HG03095 (cell line): ENCODE data around the gene ETFB.
"Not testable (repeated sequence)": the region's sequence is repeated elsewhere in the genome, so short reads cannot be mapped to it uniquely, and the experiment has no call there.

Experiments used
- ATAC-seq: cut with Tn5 transposase; IDR thresholded peaks from one replicate; pipeline ENCODE4 v1.9.1; 2021; ENCODE audit warnings: moderate library complexity; ENCODE audit not compliant: unreplicated experiment

ETFB gene

GRCh38 chr19:51365965-51366388 is at the start of gene ETFB:
TSS of gene ETFB (minus strand) at chr19:51366388. CDS start at chr19:51366326, 62 bp downstream.
- no peak for ATAC-seq

GRCh38 chr19:51415187-51415586 is 49.0 kb upstream of the ETFB start:
- ATAC-seq, result no peak

- ATAC-seq, result no peak
These were observed 45.0 kb upstream of the ETFB start for GRCh38 chr19:51410950-51411748.

GRCh38 chr19:51407511-51408131 is 41.4 kb upstream of the ETFB start:
- ATAC-seq, result no peak

GRCh38 chr19:51402117-51402516 is 35.9 kb upstream of the ETFB start:
- ATAC-seq, result no peak

GRCh38 chr19:51399936-51400335 is 33.7 kb upstream of the ETFB start:
- not testable (repeated sequence) for ATAC-seq

GRCh38 chr19:51399231-51399630 is 33.0 kb upstream of the ETFB start:
- no peak for ATAC-seq

- ATAC-seq, result no peak
These were observed 32.0 kb upstream of the ETFB start for GRCh38 chr19:51398096-51398704.

GRCh38 chr19:51397453-51397852 is 31.3 kb upstream of the ETFB start:
- ATAC-seq, result not testable (repeated sequence)

GRCh38 chr19:51396175-51396574 is 30.0 kb upstream of the ETFB start:
- no peak for ATAC-seq

- ATAC-seq, result peak; percentile 78
These were observed 28.1 kb upstream of the ETFB start for GRCh38 chr19:51394050-51394836.

- ATAC-seq, result no peak
These were observed 26.5 kb upstream of the ETFB start for GRCh38 chr19:51392701-51393100.

GRCh38 chr19:51391073-51391611 is 25.0 kb upstream of the ETFB start:
- no peak for ATAC-seq

- no peak for ATAC-seq
These were observed 23.0 kb upstream of the ETFB start for GRCh38 chr19:51389143-51389542.

GRCh38 chr19:51387924-51388389 is 21.8 kb upstream of the ETFB start, which contains the start of gene LIM2:
TSS of gene LIM2 (minus strand) at chr19:51387974. CDS start at chr19:51387443, 531 bp downstream.
- ATAC-seq, result no peak

- ATAC-seq, result no peak
These were observed 20.8 kb upstream of the ETFB start for GRCh38 chr19:51386882-51387520.

GRCh38 chr19:51382004-51382403 is 15.8 kb upstream of the ETFB start:
- ATAC-seq, result no peak

GRCh38 chr19:51380379-51380778 is 14.2 kb upstream of the ETFB start:
- ATAC-seq, result no peak

- no peak for ATAC-seq
These were observed 11.2 kb upstream of the ETFB start for GRCh38 chr19:51377422-51377821.
